Measurements from ENCODE around the gene ARCN1. TPM values are rescaled to one million over a fixed set of nuclear protein-coding genes. Genes with fewer than 3 reads are reported as not detected.
A peak's percentile ranks its signal among the peaks of the same experiment; 100 is the strongest.
"Not testable (repeated sequence)": the region's sequence is repeated elsewhere in the genome, so short reads cannot be mapped to it uniquely, and the experiment has no call there.

Gene ARCN1
- polyA plus RNA-seq, 3 donors from 2014 or later: 99.9 to 164 (median 157) TPM

DNA sequence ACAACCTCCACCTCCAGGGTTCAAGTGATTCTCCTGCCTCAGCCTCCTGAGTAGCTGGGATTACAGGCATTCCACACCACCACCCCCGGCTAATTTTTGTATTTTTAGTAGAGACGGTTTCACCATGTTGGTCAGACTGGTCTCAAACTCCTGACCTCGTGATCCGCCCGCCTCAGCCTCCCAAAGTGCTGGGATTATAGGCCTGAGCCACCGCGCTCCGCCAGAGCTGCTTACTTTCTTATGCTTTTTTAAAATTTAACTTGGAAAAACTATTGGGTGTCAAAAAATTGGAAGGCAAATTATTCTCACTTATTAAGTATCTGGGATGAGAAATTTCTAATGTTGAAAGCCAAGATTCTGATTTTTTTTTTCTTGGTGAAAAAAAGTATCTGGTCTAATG is 31.5 kb downstream of the ARCN1 start:
- not testable (repeated sequence) for H3K27me3 Mint-ChIP-seq (ENCODE audit: low read depth in 3 of 3); DNase-seq; H3K4me3 Mint-ChIP-seq; H3K4me1 Mint-ChIP-seq; H3K9me3 Mint-ChIP-seq
- Mint-ChIP-seq H3K27ac (peak overlapping the region in 3 of 6 donors; percentile 25 to 68 (median 55)), H3K36me3 (peaks cover 20 to 29% (median 23%) of the 10 kb centered on the region in 3 donors)

DNA sequence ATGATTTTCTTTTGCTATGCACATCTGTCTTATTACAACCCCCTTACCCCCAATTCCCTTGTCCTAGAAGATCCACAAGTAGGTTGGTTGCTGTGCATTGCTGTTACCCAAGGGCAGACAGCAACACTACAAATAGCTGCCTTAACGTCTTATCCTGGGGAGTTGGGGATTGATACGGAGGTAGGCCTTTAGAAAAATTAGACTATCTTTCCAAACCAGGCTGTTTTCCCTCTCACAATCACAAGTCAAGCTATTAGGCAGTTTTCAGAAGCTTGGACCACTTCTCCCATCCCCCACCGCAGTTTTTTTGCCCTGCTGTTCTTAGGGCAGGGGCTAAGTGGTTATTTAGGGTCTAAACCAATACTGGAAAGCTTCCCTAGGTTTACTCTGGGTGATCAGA is 32.4 kb downstream of the ARCN1 start:
- peaks cover 6 to 10% (median 8%) of the 10 kb centered on the region in 3 donors for H3K27me3 Mint-ChIP-seq (ENCODE audit: low read depth in 3 of 3)
- peaks cover 12 to 15% of the 10 kb centered on the region in 2 donors for H3K4me1 Mint-ChIP-seq
- DNase-seq: no peak
- peaks cover 0 to 1% (median 0%) of the 10 kb centered on the region in 6 donors for H3K9me3 Mint-ChIP-seq
- H3K4me3 Mint-ChIP-seq: no peak overlapping the region
- peak overlapping the region in 3 of 6 donors; percentile 25 to 68 (median 63) for H3K27ac Mint-ChIP-seq
- H3K36me3 Mint-ChIP-seq: peaks cover 19 to 27% (median 22%) of the 10 kb centered on the region in 3 donors

DNA sequence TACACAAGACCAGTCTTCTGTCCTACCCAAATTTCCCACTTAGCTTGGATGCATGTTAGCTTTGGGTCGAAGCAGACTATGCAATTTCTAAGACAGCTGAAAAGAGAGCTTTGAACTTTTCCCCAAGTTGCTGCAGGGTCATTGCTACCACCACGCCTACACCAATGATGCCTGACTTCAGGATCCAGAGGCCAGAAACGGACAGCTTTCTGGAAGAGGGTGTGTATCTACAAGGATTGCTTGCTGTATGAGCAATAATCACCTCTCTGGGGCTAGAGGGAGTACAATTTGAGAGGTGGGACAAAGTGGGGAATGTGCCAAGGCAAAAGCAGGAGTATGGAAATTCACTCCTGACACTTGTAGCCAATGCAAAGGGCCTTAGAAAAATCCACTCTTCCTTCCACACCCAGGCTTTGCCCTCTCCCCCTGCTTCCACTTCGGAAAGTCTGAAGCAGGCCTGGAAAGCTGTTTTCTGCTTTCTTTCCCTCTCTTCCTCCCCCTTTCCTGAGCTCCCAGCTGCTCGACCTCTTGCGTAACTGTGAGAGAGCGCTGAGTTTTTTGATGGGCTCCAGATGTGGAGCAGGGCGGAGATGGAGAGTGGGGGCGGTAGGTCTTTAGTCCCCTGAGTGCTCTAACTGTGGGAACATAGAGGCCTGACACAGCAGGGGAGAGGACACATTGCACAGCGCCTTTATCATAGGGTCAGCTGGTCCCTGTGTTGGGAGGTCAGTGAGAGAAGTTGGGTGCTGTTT is 33.1 kb downstream of the ARCN1 start:
- Mint-ChIP-seq H3K36me3 (peaks cover 12 to 20% (median 17%) of the 10 kb centered on the region in 3 donors), H3K27me3 (ENCODE audit: low read depth in 3 of 3) (peaks cover 8 to 14% (median 12%) of the 10 kb centered on the region in 3 donors), H3K9me3 (peaks cover 0 to 1% (median 0%) of the 10 kb centered on the region in 6 donors), H3K27ac (no peak overlapping the region), H3K4me3 (no peak overlapping the region), H3K4me1 (peaks cover 19 to 21% of the 10 kb centered on the region in 2 donors)
- no peak for DNase-seq

- H3K4me3 Mint-ChIP-seq: peak overlapping the region; percentile 30 to 68 (median 64)
- H3K27me3 Mint-ChIP-seq (ENCODE audit: low read depth in 3 of 3): peaks cover 8 to 15% (median 14%) of the 10 kb centered on the region in 3 donors
- DNase-seq: no peak
- peaks cover 12 to 15% (median 13%) of the 10 kb centered on the region in 3 donors for H3K36me3 Mint-ChIP-seq
- H3K4me1 Mint-ChIP-seq: peaks cover 24 to 25% of the 10 kb centered on the region in 2 donors
- peak overlapping the region in 4 of 6 donors; percentile 20 to 74 (median 50) for H3K27ac Mint-ChIP-seq
- peaks cover 0 to 1% (median 0%) of the 10 kb centered on the region in 6 donors for H3K9me3 Mint-ChIP-seq
Observed at GRCh38 chr11:118606157-118606843, 34.1 kb downstream of the ARCN1 start.

DNA sequence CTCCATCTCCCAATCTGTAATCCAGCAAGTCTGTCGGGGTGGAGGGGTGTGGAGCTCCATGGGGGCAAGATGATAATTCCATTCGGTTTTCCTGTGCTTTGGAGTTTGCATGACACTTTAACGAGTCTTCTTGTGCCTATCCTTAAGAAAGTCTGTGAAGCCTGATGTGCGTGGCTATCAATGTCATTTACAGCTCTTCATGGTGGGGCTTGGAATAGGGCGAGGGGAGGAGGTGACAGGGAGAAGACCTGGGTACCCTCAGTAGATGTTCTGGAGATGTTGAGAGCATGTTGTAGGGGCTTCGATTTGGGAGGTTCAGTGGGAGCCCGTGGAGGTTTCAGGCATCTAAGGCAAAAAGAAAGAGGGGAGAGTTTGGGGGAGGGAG is 34.6 kb downstream of the ARCN1 start:
- H3K4me1 Mint-ChIP-seq: peaks cover 26 to 27% of the 10 kb centered on the region in 2 donors
- peak overlapping the region; percentile 50 to 68 (median 64) for H3K4me3 Mint-ChIP-seq
- DNase-seq: no peak
- H3K27ac Mint-ChIP-seq: peak overlapping the region; percentile 4 to 74 (median 55)
- H3K9me3 Mint-ChIP-seq: peaks cover 0 to 1% (median 0%) of the 10 kb centered on the region in 6 donors
- H3K27me3 Mint-ChIP-seq (ENCODE audit: low read depth in 3 of 3): peaks cover 8 to 15% (median 14%) of the 10 kb centered on the region in 3 donors
- H3K36me3 Mint-ChIP-seq: peaks cover 8 to 9% (median 9%) of the 10 kb centered on the region in 3 donors

GRCh38 chr11:118607401-118608359 is 35.5 kb downstream of the ARCN1 start, which contains the start of gene PHLDB1:
TSS of gene PHLDB1 (plus strand) at chr11:118607615. CDS start at chr11:118613837, 6,222 bp downstream.
- H3K9me3 Mint-ChIP-seq: peaks cover 0 to 1% (median 0%) of the 10 kb centered on the region in 6 donors
- peak within 1 kb of the TSS; percentile 49 to 92 (median 85) for H3K27ac Mint-ChIP-seq
- H3K4me3 Mint-ChIP-seq: peak within 1 kb of the TSS; percentile 75 to 92 (median 82)
- peaks cover 3% of the 10 kb centered on the region in 3 donors for H3K36me3 Mint-ChIP-seq
- peaks cover 26 to 27% of the 10 kb centered on the region in 2 donors for H3K4me1 Mint-ChIP-seq
- peaks cover 9 to 20% (median 14%) of the 10 kb centered on the region in 3 donors for H3K27me3 Mint-ChIP-seq (ENCODE audit: low read depth in 3 of 3)
- DNase-seq: peak; percentile 38 to 45 (median 44)

DNA sequence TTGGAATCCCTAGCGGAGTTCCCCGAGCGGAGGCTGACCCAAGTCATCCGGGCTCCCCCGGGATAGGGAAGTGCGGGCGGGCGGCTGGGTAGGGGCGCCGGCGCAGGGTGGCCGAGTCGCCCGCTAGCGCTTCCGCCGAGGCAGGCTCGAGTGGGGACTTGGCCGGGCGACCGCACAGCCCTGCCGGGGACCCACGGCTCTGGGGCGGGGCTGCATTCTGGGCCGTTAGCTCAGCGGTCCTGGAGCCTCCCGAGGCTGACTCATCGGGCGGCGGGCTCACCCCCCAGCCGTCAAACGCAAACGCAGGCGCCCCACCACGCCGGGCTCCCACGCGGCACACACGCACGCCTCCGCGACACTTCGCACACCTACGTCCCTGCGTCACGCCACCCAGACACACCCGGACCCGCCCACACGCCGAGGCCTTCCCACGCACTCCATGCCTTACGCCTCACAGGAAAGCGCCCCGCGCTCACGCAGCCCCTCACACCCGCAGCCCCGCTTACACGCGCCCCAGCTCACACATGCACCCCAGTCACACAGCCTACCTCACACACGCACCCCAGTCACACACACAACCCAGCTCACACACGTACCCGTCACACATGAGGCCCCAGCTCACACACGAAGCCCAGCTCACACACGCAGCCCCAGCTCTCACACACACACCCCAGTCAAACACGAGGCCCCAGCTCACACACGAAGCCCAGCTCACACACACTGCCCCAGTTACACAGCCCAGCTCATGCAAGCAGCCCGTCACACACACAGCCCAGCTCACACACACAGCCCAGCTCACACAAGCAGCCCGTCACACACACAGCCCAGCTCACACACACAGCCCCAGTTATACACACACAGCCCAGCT is 36.4 kb downstream of the ARCN1 start:
- H3K27ac Mint-ChIP-seq: peak overlapping the region in 5 of 6 donors; percentile 80 to 92 (median 90)
- peaks cover 26 to 27% of the 10 kb centered on the region in 2 donors for H3K4me1 Mint-ChIP-seq
- H3K27me3 Mint-ChIP-seq (ENCODE audit: low read depth in 3 of 3): peaks cover 9 to 20% (median 18%) of the 10 kb centered on the region in 3 donors
- H3K9me3 Mint-ChIP-seq: peaks cover 0 to 1% (median 0%) of the 10 kb centered on the region in 6 donors
- H3K36me3 Mint-ChIP-seq: peaks cover 0 to 3% (median 0%) of the 10 kb centered on the region in 3 donors
- peak overlapping the region; percentile 75 to 92 (median 82) for H3K4me3 Mint-ChIP-seq
- peak; percentile 87 to 88 (median 88) for DNase-seq

- Mint-ChIP-seq H3K9me3 (peaks cover 0 to 1% (median 0%) of the 10 kb centered on the region in 6 donors), H3K4me1 (peaks cover 26 to 27% of the 10 kb centered on the region in 2 donors), H3K36me3 (peaks cover 0 to 3% (median 0%) of the 10 kb centered on the region in 3 donors), H3K4me3 (peak overlapping the region; percentile 81 to 92 (median 82)), H3K27me3 (ENCODE audit: low read depth in 3 of 3) (peaks cover 9 to 21% (median 20%) of the 10 kb centered on the region in 3 donors), H3K27ac (peak overlapping the region in 5 of 6 donors; percentile 80 to 92 (median 90))
- peak; percentile 41 to 45 (median 41) for DNase-seq
Observed at GRCh38 chr11:118609380-118610224, 37.4 kb downstream of the ARCN1 start.

GRCh38 chr11:118610225-118610772 is 38.1 kb downstream of the ARCN1 start:
- Mint-ChIP-seq H3K27me3 (ENCODE audit: low read depth in 3 of 3) (peaks cover 9 to 21% (median 20%) of the 10 kb centered on the region in 3 donors), H3K9me3 (peaks cover 0 to 1% (median 0%) of the 10 kb centered on the region in 6 donors), H3K4me1 (peaks cover 26 to 27% of the 10 kb centered on the region in 2 donors), H3K4me3 (peak overlapping the region; percentile 81 to 92 (median 82)), H3K36me3 (peaks cover 0 to 3% (median 0%) of the 10 kb centered on the region in 3 donors), H3K27ac (peak overlapping the region in 5 of 6 donors; percentile 61 to 90 (median 75))
- peak in 1 of 3 donors; percentile 8 for DNase-seq

- peaks cover 26 to 27% of the 10 kb centered on the region in 2 donors for H3K4me1 Mint-ChIP-seq
- H3K27me3 Mint-ChIP-seq (ENCODE audit: low read depth in 3 of 3): peaks cover 9 to 21% (median 20%) of the 10 kb centered on the region in 3 donors
- peak overlapping the region; percentile 73 to 90 (median 81) for H3K4me3 Mint-ChIP-seq
- peak overlapping the region in 3 of 6 donors; percentile 15 to 87 (median 81) for H3K27ac Mint-ChIP-seq
- H3K9me3 Mint-ChIP-seq: peaks cover 0 to 1% (median 0%) of the 10 kb centered on the region in 6 donors
- DNase-seq: peak; percentile 77 to 79 (median 78)
- H3K36me3 Mint-ChIP-seq: peaks cover 0 to 3% (median 0%) of the 10 kb centered on the region in 3 donors
Observed at GRCh38 chr11:118610773-118611432, 38.7 kb downstream of the ARCN1 start.
